Medulla oblongata (tissue), 1 donor: Measurements from ENCODE around the gene MS4A7.
A peak's percentile ranks its signal among the peaks of the same experiment; 100 is the strongest.

Source experiments
- DNase-seq: peaks from one replicate; pipeline ENCODE4 v3.0.0-alpha.2; 2015; ENCODE audit errors: extremely low spot score

MS4A7 gene

GRCh38 chr11:60370811-60371298 is 7.5 kb upstream of the MS4A7 start:
- DNase-seq = no peak

DNA sequence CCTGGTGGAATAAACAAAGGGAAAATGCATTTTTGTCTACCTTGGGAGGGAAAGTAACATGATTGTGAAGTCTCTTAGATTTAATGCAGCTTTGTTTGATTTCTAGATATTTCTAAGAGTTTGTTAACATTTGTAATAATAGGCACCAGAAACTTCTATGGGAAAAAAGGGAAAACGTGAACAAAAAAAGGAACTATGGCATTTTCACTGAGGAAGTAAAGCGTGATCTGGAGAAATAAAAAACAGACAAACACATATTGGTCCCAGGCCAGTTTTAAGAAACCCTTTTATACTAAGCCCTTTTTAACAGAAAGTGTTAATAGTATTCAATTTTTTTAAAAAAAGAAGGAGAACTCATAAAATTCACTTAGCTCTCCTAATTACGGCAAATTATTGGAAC is 6.9 kb upstream of the MS4A7 start:
- no peak for DNase-seq

DNA sequence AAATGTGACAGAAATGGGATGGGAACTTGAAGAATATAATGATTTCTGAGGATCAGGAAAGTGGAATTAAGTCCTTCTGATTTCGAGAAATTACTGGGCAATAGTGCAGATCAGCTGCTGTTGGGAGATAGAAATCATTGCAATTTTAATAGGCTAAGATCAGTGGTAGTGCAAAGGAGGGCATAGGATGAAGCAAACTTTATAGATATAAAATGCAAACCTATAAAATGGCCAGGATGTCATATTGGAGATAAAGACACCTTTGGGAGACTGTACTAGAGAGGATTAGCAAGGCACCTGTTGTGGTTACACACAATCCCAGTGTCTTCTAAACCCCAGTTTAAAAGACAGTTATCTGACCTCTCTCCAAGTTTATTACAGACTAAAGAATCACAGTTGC is 6.5 kb upstream of the MS4A7 start:
- DNase-seq = no peak

GRCh38 chr11:60372767-60373166 is 5.6 kb upstream of the MS4A7 start:
- no peak for DNase-seq

- DNase-seq = no peak
Observed at GRCh38 chr11:60375316-60375715, 3.0 kb upstream of the MS4A7 start.

GRCh38 chr11:60376601-60377000 is 1.7 kb upstream of the MS4A7 start:
- no peak for DNase-seq

GRCh38 chr11:60377401-60378136 is 763 bp upstream of the MS4A7 start:
- peak; percentile 89 for DNase-seq

DNA sequence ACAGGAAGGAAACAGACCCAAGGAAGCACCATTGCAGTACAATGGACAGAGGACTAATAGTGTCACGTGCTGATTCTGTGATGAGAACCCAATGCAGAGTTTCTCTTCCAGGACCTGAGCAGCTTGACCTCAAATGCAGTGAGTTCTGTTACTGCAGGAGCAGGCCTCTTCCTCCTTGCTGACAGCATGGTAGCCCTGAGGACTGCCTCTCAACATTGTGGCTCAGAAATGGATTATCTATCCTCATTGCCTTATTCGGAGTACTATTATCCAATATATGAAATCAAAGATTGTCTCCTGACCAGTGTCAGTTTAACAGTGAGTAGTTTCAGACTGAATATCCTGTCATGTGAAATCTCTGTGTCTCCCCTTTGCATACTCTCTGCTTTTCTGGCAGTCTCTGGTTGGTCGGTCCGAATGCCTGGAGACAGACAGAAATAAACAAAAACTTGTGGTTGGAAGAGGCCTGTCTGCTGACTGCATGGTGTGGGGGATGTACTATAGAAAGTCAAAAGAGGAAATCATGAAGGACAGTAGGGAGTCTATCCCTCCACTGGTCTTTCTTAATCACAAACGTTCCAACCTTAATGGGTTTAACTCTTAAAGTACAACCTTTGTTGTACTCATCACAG is 11.1 kb downstream of the MS4A7 start:
- DNase-seq = peak; percentile 38

DNA sequence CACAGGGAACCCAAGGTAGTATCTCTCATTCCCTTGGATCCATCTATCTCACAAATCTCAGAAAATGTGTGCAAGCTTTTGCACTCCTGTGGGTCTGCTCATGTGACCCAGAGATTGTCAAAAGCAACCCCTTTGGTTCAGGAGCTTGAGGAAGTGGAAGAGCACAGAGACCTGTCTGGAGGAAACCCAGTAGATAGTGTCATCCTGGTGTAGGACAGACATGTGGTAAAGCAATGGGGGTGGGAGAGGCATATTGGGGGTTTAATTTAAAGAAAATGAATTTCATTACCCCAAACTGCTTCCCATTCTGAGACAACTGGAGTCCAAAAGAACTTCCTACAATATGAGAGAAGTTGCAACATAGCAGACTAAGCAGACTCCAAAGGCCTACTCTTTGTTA is 12.1 kb downstream of the MS4A7 start:
- no peak for DNase-seq

GRCh38 chr11:60392361-60392760 is 14.0 kb downstream of the MS4A7 start:
- no peak for DNase-seq

- DNase-seq = no peak
Observed at GRCh38 chr11:60393016-60393415, 14.7 kb downstream of the MS4A7 start.

DNA sequence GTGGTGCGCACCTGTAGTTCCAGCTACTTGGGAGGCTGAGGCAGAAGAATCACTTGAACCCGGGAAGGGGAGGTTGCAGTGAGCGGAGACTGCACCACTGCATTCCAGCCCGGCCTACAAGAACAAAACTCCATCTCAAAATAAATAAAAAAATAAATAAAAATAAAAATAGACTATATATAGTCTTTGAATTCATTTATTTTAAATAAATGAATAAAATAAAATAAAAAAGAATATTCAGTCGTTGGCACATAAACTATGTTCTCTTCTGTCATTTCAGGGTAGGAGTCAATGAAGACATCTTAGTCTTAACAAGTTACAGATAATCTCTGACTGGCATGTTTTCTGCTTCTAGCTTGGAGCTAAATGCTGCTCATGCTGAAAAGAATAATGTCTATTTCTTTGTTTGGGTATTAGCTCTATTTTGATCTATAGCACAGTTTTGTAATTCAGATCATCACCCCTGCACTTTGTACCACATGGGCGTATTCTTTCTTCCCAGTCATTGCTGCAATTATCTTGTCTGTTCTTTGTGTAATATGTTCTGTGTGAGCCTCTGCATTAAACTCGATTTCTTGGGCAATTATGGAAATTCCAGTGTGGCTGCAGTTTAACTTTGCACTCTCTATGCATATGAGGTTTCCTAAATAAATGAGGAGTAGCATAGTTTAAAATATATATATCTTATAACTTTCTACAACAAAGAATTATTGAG is 16.5 kb downstream of the MS4A7 start:
- no peak for DNase-seq

DNA sequence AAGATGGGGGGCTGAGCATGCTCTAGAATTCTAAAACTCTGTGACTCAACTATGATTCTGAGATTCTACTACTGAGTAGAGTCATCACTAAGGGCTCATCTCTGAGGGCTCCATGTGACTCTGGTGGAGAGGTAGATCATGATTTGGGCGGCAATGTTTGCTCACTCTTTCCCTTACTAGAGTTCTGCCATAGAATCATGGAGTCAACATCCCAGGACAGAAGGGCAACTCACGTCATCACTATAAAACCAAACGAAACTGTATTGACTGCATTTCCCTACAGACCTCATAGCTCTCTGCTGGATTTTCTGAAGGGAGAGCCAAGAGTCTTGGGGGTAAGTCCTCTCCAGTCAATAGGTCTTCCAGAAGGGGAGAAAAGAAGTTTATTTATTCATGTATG is 18.1 kb downstream of the MS4A7 start, which contains the start of gene MS4A14:
Gene MS4A14 (plus strand): TSS at position 78 of the 400 bp plus-strand sequence. CDS start 120 bp downstream, at position 198.
- DNase-seq = no peak

DNA sequence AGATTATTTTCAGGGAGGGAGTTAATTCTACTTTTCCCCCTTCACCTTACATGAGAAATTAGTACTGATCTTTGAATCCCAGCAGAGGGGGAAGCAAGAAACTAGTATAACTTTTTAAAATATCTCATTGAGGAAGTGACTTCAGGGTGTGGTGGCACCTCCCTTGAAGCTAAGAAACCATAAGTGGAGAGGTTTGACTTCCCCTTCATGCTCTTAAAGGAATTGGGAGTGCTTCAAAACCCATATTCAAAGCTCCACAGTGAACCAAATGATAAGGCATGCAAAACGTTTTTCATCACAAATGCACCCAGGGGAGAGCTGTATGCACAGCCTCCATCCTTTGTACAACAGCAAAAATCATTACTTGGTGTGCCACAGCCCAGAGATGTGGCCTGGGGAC is 18.5 kb downstream of the MS4A7 start:
- DNase-seq = peak; percentile 37

GRCh38 chr11:60420015-60420414 is 41.7 kb downstream of the MS4A7 start:
- no peak for DNase-seq

- DNase-seq = no peak
Observed at GRCh38 chr11:60422609-60423008, 44.3 kb downstream of the MS4A7 start.

GRCh38 chr11:60428517-60428916 is 50.2 kb downstream of the MS4A7 start:
- DNase-seq = no peak

DNA sequence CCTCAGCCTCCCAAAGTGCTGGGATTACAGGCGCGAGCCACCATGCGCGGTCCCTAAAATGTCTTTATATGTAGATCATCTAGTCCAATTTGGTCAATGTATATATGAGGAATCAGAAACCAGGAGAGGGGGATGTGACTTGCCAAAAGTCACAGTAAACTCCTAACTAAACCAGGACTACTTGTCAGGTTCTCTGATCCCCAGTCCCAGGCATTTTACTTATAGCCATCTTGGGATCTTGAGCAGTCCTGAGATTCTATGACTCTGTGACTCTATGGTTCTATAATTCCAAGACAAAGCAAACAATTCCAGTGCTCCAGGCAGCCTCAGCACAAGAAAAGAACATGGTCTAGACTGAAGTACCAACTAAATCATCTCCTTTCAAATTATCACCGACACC is 50.9 kb downstream of the MS4A7 start, which contains the start of gene MS4A5:
Gene MS4A5 (plus strand): TSS at position 301 of the 400 bp plus-strand sequence. CDS start 103 bp downstream, outside the sequence.
- no peak for DNase-seq

DNA sequence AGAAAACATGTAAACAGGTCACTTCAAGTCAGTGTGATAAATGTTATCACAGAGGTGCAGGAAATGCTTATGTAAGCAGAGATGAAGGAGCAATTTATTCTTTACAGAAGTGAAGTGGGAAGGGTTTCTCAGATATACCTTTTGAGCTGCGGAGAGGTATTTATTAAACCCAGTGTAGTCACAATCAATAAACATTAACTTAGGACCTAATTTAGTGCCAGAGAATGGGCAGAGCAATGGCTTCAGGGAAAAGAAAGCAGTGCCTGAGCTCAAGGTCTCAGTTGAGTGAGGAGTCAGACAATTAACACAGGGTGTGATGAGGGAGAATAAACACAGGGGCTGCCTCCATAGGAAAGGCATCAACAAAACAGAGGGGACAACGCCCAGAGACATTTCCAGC is 52.9 kb downstream of the MS4A7 start:
- DNase-seq = no peak

DNA sequence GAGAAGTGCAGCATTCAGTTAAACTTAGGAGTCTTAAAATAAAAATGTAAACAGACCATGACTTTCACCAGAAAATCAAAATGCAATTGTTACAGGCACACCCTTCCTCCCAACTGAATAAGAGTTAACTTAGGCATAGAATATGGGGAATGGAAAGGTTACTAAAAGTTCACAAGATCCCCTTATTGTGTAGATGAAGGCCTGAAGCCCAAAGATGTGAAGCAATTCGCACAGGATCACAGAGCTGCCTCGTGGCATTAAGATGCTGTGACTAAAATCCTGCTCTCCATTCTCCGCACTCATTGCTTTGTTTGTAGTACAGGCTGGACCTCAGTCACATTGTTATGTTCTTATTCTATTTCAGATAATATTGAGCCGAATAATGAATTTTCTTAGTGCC is 55.1 kb downstream of the MS4A7 start:
- no peak for DNase-seq
